HG02642 (cell line): ENCODE measurements around the gene TNFRSF14.
"Not testable (repeated sequence)": the region's sequence is repeated elsewhere in the genome, so short reads cannot be mapped to it uniquely, and the experiment has no call there.

Experiments used
- ATAC-seq: cut with Tn5 transposase; IDR thresholded peaks from one replicate; pipeline ENCODE4 v1.9.1; 2021; ENCODE audit warnings: mild to moderate bottlenecking; ENCODE audit not compliant: unreplicated experiment, poor library complexity

The TNFRSF14 gene

DNA sequence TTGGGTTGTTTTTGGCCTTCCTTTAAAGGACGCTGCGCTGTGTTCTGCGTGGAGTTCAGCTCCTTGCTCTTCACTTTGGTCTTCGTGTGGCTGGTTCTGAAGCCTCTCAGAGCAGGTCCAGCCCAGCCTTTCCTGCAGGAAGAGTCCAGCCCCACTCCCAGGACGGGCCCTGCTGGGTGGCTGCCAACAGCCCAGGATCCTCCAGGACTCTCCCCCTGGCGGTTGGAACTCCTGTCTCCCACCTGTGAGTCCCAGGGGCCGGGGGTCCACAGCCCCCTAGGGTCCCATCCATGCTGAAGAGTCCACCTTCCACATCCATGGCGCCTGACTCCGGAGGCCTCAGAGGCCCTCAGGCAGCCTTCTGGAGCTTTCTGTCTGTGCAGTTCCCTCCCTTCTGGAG is 4.6 kb upstream of the TNFRSF14 start:
- ATAC-seq = not testable (repeated sequence)

DNA sequence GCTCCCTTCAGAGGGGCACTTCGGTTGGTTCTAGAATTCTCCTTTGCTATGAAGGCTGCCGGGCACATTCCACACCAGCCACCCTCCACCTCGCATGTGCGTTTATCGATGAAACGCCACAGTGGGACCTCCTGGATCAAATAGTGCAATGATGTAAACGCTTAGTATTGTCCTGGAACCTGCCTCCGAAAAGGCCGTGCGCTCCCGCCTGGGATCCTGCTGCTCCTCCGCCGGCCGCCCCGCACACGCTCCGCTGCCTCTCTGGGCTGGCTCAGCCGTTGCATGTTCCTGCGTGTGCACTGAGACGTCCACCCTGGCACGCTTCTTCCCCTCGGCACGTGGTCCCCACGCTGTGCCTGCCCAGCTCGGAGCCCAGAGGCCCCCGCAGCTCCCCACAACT is 4.0 kb upstream of the TNFRSF14 start:
- no peak for ATAC-seq

DNA sequence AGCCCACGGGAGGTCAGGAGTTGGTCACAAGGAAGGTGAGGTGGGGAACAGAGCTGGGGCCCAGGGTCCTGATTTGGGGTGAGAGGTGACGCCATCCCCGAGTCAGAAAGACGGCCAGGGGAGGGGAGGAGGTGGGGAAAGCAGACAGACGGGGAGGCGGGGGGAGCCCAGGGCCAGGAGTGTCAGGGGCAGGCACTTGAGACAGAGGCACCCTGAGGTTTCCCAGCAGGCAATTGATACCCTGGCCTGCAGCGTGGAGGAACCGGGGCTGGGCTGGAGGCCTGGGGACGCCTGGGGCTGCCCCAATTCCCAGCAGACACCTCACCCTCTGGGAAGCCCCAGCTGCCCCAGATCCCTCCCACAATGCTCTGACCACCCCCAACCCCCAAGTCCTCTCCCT is 3.1 kb upstream of the TNFRSF14 start:
- not testable (repeated sequence) for ATAC-seq

DNA sequence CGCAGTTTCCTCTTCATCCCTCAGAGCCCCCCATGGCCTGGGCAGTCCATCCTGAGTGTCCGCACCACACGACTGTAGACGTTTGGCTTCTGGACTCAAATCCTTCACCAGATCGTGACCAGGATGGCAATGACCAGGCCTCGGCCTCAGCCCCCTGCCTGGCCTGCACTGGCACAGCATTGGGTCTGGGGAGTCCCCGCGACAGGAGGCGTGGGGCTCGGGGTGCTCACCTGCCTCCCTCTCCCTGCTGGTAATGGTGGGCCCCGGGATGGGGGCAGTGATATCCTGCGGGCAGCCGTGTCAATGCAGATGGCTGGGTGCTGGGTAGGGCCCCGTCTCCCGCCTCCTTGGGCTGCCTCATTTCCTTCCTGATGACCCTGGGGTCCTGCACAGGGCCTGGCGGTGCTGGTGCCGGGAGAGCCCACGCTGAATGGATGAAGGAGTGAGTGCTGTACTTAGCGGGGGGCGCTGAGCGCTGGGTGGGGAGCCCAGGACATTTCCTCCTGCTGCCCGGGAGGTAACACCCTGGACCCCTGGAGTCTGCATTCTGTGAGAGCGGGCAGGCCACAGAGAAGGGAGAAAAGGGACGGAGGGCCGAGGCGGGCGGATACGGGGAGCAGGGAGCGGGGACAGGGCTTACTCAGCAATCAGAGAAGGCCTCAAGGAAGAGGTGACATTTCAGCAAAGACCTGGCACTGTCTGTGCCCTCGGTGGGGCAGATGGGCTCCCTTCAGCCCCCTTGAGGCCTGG is 2.1 kb upstream of the TNFRSF14 start:
- ATAC-seq = no peak

DNA sequence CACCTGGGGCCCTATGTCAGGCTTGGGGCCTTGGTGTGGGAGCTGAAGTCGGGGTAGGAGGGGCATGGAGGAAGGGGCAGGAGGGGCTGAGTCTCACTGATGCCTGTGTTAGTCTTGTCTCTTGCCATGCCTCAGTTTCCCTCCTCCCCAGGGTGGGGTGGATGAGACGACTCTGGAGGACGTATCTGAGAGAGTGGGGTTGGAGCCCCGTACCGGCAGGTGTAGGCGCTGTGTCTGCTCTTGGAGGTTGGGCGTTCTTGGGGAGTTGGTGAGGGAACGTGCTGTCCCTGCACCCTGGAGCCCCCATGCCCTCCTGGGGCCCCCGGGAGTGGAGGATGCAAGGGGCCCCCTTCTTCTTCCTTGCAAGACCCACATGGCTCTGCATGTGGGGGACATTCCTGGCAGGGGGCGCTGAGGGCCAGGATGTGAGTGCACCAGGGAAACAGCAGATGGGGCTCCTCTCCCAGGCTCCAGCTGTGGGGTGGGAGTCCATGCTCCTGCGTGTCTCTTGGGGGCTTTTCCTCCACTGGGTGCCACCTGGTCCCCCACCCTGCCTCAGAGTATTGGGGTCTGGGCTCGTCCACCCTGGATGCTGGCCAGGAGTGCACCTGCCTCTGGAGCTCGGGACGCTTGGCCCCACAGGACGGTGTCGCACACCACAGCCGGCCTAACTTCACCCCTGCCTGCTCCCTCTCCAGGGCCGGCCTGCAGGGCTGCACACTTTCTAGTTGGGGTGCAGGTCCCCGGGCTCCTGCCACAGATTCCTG is 1.4 kb upstream of the TNFRSF14 start:
- ATAC-seq = peak; percentile 6

DNA sequence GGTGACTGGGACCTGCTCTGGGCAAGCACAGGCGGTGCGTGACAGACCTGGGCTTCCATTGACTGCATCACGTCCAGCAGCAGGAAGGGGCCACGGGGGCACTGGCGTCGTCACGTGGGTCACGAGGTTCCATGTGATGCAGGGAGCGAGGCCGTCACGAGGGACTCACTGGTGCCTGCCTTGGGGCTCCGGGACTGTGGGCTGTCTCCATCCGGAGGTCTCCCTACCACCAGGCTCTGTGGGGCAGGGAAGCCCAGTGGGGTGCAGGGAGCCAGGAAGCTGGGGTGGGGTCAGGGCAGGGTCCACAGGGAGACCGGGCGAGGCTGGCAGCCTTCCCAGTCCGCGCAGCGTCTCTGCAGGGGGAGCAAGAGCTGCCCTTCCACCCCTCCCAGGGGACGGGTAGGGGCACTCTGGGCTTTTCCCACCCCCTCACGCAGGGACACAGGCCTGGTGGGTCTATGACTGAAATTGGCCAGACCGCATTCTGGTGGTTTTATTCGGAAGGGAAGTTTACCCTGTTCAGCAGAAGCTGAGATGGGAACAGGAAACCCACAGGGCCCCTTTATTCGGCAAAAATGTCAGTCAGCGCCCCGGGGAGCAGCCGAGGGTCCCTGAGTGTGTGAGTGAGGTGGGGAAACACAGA is 416 bp upstream of the TNFRSF14 start:
- peak; percentile 38 for ATAC-seq

DNA sequence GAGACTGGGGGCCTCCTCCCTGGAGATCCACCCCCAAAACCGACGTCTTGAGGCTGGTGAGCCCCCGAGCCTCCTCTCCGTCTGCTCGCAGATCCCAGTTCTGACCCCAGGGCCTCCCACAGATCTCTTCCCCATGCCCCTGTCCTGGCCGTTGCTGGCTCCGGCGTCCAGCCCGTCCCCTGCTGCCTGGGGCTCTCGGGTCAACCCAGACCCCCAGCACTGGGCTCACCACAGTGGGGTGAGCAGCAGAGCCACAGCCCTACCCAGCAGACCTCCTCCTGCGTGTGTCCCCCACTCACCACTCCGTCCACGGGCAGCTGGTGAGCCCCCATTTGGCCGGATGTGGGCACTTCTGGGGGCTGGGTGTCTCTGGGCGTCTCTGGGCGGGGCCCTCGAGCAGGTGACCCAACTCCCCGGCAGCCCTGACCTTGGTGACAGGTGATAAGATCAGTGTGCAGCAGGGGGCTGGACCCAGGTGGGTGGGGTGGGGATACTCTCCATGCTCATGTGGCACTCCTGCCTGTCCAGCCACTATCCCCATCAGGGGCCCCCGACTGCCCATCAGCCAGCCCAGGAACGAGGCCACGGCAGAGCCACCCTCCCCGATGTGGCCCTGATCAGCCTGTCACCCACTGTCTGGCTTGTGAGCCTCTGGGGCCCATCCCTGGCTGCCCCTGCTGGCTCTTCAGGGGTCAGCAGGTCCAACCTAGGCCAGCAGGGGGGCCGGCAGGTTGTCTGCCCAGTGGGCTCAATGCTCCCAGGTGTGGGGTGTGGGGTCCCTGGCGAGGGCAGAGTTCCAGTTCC is 709 bp downstream of the TNFRSF14 start:
- no peak for ATAC-seq

DNA sequence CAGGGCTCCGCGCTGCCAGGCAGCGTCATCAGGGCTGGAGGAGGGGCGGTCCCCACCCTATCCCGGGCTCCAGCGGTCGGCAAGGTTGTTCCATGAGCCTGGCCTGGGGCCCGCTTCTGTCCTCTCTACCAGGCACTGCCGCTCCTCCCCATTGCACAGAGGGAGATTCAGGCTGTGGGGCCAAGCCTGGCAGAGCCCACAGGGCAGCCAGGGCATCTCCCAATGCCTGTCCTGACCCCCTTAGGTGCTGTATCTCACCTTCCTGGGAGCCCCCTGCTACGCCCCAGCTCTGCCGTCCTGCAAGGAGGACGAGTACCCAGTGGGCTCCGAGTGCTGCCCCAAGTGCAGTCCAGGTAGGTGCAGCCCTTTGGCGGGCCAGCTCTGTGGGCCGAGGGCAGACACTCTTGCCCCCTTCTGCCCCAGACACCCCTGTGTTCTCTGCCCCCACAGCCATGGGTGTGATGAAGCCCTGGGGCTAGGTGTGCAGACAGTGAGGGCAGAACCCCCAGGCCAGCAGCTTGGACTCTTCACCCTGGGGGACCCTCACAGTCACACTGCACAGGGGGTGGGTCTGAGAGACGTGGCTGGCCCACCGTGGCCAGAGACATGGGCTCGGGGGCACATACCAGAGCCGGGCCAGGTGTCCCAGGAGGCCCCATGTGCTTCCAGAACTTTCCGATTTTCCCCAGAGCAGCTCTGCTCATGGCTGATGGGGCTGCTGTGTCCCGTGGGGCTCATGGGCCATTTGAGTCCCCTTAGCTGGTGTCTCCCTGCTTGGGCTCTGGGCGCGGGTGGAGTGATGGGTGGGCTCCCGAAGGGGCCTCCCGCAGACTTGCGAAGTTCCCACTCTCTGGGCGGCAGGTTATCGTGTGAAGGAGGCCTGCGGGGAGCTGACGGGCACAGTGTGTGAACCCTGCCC is 1.6 kb downstream of the TNFRSF14 start:
- no peak for ATAC-seq

DNA sequence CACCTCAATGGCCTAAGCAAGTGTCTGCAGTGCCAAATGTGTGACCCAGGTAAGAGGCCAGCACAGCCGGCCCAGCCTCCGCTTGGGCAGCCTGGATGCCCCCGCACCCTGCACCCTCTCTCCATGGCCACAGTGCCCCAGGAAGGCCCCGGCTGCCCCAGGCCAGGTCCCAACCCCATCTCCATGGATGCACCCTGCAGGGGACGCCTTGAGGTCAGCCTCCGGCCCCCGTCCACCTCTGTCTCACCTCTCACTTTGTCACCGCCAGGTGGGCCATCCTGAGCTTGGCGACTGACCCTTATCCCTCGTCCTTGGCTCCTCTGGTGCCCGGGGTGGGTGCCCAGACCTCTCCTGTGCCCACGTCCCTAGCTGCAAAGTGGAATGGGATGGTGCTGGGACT is 2.2 kb downstream of the TNFRSF14 start:
- ATAC-seq = no peak

DNA sequence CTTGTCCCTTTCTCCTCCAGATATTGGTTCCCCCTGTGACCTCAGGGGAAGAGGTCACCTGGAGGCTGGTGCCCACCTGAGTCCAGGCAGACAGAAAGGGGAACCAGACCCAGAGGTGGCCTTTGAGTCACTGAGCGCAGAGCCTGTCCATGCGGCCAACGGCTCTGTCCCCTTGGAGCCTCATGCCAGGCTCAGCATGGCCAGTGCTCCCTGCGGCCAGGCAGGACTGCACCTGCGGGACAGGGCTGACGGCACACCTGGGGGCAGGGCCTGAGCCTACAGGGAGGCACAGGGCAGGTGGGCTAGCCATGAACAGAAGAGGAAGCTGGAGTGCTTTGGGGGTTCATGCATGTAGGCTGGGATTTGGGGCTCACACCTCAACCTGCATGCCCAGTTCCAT is 2.7 kb downstream of the TNFRSF14 start:
- ATAC-seq = no peak

DNA sequence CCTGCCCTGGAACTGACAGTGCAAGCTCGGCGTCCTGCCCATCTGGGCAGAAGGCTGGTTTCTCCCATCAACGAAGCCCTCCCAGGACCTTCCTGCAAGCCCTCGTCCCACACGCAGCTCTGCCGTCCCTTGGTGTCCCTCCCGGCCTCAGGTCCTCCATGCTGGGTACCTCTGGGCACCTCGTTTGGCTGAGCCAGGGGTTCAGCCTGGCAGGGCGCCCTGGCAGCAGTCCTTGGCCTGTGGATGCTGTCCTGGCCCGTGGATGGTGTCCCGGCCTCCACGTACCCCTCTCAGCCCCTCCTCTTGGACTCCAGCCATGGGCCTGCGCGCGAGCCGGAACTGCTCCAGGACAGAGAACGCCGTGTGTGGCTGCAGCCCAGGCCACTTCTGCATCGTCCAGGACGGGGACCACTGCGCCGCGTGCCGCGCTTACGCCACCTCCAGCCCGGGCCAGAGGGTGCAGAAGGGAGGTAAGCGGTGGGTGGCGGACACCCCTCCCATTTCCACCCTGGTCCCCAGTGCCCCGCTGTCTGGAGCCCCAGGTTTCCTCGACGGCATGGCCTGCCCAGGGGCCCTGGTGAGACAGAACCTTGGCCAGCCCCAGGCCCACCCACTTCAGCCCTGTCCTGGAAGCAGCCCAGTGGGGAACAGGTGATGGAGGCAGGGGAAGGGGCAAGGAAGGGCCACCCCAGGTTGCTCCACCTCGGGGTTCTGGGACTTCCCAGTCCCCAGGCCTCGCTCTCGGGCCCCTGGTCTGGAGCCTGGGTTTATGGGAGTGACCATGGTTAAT is 3.5 kb downstream of the TNFRSF14 start:
- ATAC-seq = no peak

DNA sequence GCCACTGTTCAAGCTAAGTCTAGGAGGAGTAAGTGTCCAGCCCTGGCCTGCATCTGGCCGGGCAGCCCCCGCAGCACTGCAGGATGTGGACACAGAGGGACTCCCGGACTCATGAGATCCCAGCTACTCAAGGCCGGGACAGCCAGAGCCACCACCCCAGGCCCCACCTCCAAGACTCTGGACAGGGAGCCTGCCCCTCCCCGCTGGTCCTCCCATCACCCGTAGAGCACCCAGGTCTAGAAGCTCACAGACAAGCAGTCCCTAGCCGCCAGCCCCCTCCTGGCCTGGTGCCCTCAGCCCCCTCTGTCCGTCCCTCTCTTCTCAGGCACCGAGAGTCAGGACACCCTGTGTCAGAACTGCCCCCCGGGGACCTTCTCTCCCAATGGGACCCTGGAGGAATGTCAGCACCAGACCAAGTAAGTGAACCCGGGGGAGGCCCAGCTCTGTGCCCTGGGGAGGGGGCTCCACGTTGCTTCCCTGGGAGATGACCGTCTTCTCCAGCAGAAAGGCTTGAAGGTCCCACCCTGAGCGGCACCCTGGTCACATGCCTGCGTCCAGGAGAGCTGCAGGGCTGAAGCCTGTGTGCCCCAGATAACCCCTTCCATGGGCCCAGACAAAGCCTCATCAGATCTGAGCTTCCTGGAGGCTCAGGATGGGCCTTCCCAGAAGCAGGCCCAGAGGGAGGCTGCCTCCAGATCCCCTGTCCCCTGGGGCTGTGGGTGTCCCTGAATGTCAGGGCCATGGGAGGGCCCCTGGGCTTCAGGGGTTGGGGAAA is 4.3 kb downstream of the TNFRSF14 start:
- ATAC-seq = no peak

DNA sequence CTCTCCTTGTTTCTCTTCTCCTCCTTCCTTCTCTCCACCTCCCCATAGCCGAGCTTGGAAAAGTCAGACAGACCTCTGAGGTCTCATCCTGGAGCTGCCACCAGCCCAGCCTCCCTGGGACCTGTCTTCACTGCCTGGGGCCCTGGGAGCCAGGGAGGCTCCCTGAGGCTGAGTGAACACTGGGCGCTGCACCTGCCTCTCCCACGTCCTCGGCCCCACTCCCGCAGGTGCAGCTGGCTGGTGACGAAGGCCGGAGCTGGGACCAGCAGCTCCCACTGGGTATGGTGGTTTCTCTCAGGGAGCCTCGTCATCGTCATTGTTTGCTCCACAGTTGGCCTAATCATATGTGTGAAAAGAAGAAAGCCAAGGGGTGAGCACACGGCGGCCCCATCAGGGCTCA is 5.3 kb downstream of the TNFRSF14 start:
- ATAC-seq = no peak

DNA sequence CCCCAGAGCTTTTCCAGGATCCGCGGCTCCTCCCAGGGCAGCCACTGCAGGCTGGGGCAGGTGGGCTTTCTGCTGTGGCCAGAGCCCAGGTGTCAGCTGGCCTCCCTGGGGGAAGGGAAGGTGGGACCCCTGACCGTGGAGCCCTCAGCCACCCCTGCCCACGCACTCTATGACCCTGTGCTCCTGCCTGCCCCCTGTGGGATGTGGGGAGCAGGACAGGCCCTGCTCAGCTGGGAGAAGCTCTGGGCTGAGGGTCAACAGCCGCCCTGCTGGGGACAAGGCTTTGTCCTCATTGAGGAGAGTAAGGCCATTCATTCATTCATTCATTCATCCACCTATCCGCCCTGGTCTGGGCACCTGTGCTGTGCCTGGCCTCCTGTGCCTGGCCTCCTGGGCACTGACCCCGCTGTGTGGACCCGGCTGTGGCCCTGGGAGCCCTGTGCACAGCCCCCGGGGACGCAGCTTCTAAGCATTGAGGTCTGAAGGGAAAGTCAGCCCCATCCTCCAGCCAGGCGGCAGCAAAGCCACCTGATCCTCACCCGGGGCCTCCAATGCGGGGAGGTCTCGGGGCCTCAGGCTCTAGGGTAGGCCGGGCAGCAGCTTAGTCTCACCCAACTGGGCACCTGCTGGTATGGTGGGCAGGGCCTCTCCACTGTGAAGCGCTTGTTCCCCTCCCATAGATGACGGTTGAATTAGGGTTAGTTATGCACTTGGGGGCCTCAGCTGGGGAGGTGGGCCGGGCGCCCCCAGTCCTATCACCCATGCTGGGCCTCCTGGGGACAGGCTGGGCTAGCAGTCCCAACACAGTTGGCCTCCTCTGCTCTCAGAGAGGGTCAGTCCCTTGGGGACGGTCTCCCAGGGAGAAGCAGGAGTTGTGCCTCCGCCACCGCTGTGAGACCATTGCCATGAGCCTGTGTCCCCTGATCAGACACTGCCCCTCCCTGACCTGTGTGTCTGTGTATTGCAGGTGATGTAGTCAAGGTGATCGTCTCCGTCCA is 6.0 kb downstream of the TNFRSF14 start:
- ATAC-seq = no peak

DNA sequence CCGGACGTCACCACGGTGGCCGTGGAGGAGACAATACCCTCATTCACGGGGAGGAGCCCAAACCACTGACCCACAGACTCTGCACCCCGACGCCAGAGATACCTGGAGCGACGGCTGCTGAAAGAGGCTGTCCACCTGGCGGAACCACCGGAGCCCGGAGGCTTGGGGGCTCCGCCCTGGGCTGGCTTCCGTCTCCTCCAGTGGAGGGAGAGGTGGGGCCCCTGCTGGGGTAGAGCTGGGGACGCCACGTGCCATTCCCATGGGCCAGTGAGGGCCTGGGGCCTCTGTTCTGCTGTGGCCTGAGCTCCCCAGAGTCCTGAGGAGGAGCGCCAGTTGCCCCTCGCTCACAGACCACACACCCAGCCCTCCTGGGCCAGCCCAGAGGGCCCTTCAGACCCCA is 7.0 kb downstream of the TNFRSF14 start:
- no peak for ATAC-seq

DNA sequence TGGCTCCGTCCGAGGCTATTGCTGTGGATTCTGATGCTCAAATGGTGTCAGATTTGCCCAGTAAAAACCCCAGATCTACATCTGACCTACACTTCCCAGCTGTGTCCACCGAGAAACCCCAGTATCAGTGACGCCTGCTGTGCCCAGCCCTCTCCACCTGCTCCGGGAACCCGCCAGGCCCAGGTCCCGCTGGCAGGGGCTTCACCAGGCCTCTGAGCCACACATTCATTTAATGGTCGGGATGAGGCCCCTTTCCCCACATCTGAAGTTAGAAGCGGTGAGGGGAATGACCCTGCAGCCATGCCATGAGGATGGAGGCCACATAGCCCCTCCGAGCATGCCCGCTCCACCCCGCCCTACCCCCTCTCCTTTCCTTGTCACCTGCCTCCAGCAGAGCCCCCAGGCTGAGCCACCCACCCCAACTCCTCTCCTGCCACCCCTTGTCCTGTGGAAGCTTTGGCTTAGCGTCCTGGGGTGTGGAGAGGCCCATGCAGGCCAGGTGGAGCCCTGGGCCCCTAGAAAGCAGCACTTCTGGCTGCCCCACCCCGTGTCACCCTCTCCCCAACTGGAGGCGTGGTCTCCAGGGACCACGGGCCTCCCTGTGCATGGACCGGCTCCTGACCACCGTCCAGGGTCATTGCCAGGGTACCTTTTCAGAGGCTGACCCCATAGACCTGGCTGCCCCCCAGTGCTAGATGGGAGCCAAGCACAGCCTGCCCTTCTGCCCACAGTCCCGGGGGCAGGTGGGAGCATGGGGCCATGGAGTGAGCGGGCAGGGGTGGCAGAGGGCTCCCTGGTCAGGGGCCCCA is 8.0 kb downstream of the TNFRSF14 start:
- no peak for ATAC-seq
